Caco-2 (cell line): Measurements from ENCODE around the gene BAZ2B. TPM values are rescaled to one million over a fixed set of nuclear protein-coding genes. Genes with fewer than 3 reads are reported as not detected.

Source experiments
- BruUV-seq: library from RNA; stranded (reverse); fragments of 400-500 nt; replicated peaks from 2 replicates; lab custom pipeline; 2021; lab: Mats Ljungman, UMichigan
- CTCF ChIA-PET: fragments of 300-600 bp; sonication (Branson Sonifier 250); formaldehyde crosslinking; loops from one replicate; lab custom pipeline; 2022; ENCODE audit warnings: antibody characterized with exemption; lab: Charles Lee
- POLR2A ChIA-PET: fragments of 300-600 bp; sonication (Branson Sonifier 250); formaldehyde crosslinking; loops from one replicate; lab custom pipeline; 2022; ENCODE audit warnings: antibody characterized with exemption; lab: Charles Lee
- DNase-seq, 2 experiments: peaks; one replicate each; pipeline versions ENCODE4 v3.0.0 to v3.0.0-alpha.2; 2020 to 2022
- H3K27me3 ChIP-seq: replicated peaks from 2 replicates; pipeline ENCODE4 v1.6.0; 2011; ENCODE audit warnings: low read length; ENCODE audit not compliant: control insufficient read depth, insufficient read depth
- H3K36me3 ChIP-seq: 2 replicates; pipeline ENCODE4 v1.5.1; 2011; ENCODE audit warnings: low read length; ENCODE audit not compliant: control insufficient read depth, insufficient read depth
- H3K4me1 ChIP-seq: fragments of 250-450 bp; sonication (Bioruptor Pico); 2 replicates; pipeline ENCODE4 v1.5.1; 2020; ENCODE audit warnings: mild to moderate bottlenecking
- H3K4me3 ChIP-seq: 2 replicates; pipeline ENCODE4 v1.5.1; 2011; ENCODE audit warnings: low read depth, mild to moderate bottlenecking, control low read depth, low read length
- H3K9me3 ChIP-seq: fragments of 250-450 bp; sonication (Bioruptor Pico); 2 replicates; pipeline ENCODE4 v1.5.1; 2020; ENCODE audit warnings: mild to moderate bottlenecking, moderate library complexity
- H3K27ac Mint-ChIP-seq: one replicate; pipeline ENCODE4 v1.8.0; 2022; ENCODE audit warnings: mixed read lengths; ENCODE audit not compliant: unreplicated experiment
- H3K27me3 Mint-ChIP-seq: one replicate; pipeline ENCODE4 v1.8.0; 2022; ENCODE audit warnings: mixed read lengths; ENCODE audit not compliant: insufficient read depth, unreplicated experiment
- H3K36me3 Mint-ChIP-seq: one replicate; pipeline ENCODE4 v1.8.0; 2022; ENCODE audit warnings: mild to moderate bottlenecking, mixed read lengths; ENCODE audit not compliant: insufficient read depth, unreplicated experiment
- H3K4me1 Mint-ChIP-seq: one replicate; pipeline ENCODE4 v1.8.0; 2022; ENCODE audit warnings: low read depth, mixed read lengths; ENCODE audit not compliant: unreplicated experiment
- H3K4me3 Mint-ChIP-seq: one replicate; pipeline ENCODE4 v1.8.0; 2022; ENCODE audit warnings: mild to moderate bottlenecking, moderate library complexity, mixed read lengths; ENCODE audit not compliant: unreplicated experiment
- H3K9me3 Mint-ChIP-seq: one replicate; pipeline ENCODE4 v1.8.0; 2022; ENCODE audit warnings: mixed read lengths; ENCODE audit not compliant: unreplicated experiment
- CTCF ChIP-seq, 2 experiments: fragments of 200-600 bp in 1 of 2; IDR thresholded peaks; 1 replicate in 1 of 2; 2 replicates in 1 of 2; pipeline versions ENCODE4 v1.5.1 to v1.8.0; 2011 to 2022; ENCODE audit warnings: antibody characterized with exemption in 1 of 2, control low read depth in 1 of 2, inconsistent platforms in 1 of 2, low read depth in 1 of 2, low read length in 1 of 2, mild to moderate bottlenecking in 1 of 2, moderate library complexity in 1 of 2; ENCODE audit not compliant: insufficient read depth in 1 of 2, severe bottlenecking in 1 of 2, unreplicated experiment in 1 of 2
- intact Hi-C: fragments of 100-400 bp; cut with micrococcal nuclease; formaldehyde crosslinking; loops from one replicate; pipeline ENCODE4 v1.10.0; 2022; ENCODE audit not compliant: unreplicated experiment
- total RNA-seq: library from RNA; stranded (reverse); gene quantifications from 2 replicates; pipeline ENCODE4 v1.2.3, GENCODE V29; 2022

BAZ2B gene
- total RNA-seq, 1 experiment from 2014 or later, result 32.9 TPM

GRCh38 chr2:159650574-159650973, 34.2 kb upstream of the BAZ2B start:
- H3K4me3 Mint-ChIP-seq, result no peak overlapping the region
- H3K9me3 ChIP-seq, result no peaks in the 10 kb centered on the region; the same call in 1 of the 2 replicates
- H3K4me3 ChIP-seq, result no peak overlapping the region
- no peaks in the 10 kb centered on the region for H3K27me3 Mint-ChIP-seq
- H3K27me3 ChIP-seq, result no peaks in the 10 kb centered on the region
- BruUV-seq, result no TSS peak
- H3K4me1 ChIP-seq, result no peaks in the 10 kb centered on the region
- H3K4me1 Mint-ChIP-seq, result no peaks in the 10 kb centered on the region
- POLR2A ChIA-PET, result no interaction called here
- no peaks in the 10 kb centered on the region for H3K36me3 ChIP-seq
- CTCF ChIA-PET, result no interaction called here
- no peak for TF ChIP-seq CTCF (IDR thresholded peaks at IDR 0.05; ENCODE audit: insufficient read depth in 1 of 2, low read depth in 1 of 2, low read length in 1 of 2, severe bottlenecking in 1 of 2, unreplicated experiment in 1 of 2)
- peaks cover 26% of the 10 kb centered on the region for H3K9me3 Mint-ChIP-seq
- intact Hi-C loops, result no loop called here
- no peak for DNase-seq
- no peaks in the 10 kb centered on the region for H3K36me3 Mint-ChIP-seq
- H3K27ac Mint-ChIP-seq, result no peak overlapping the region

GRCh38 chr2:159648643-159649042, 32.3 kb upstream of the BAZ2B start:
- Mint-ChIP-seq H3K36me3 (no peaks in the 10 kb centered on the region), H3K27ac (no peak overlapping the region), H3K27me3 (no peaks in the 10 kb centered on the region), H3K4me1 (no peaks in the 10 kb centered on the region), H3K9me3 (peaks cover 31% of the 10 kb centered on the region), H3K4me3 (no peak overlapping the region)
- BruUV-seq, result no TSS peak
- no peaks in the 10 kb centered on the region for H3K36me3 ChIP-seq
- POLR2A ChIA-PET, result no interaction called here
- TF ChIP-seq CTCF (IDR thresholded peaks at IDR 0.05; ENCODE audit: insufficient read depth in 1 of 2, low read depth in 1 of 2, low read length in 1 of 2, severe bottlenecking in 1 of 2, unreplicated experiment in 1 of 2), result no peak
- intact Hi-C loops, result no loop called here
- no peaks in the 10 kb centered on the region; the same call in 1 of the 2 replicates for H3K9me3 ChIP-seq
- CTCF ChIA-PET, result no interaction called here
- no peaks in the 10 kb centered on the region for H3K27me3 ChIP-seq
- no peak overlapping the region for H3K4me3 ChIP-seq
- H3K4me1 ChIP-seq, result no peaks in the 10 kb centered on the region
- DNase-seq, result no peak

- Histone ChIP-seq H3K27me3 (no peaks in the 10 kb centered on the region), H3K9me3 (no peaks in the 10 kb centered on the region; the same call in 1 of the 2 replicates), H3K4me1 (no peaks in the 10 kb centered on the region), H3K4me3 (no peak overlapping the region), H3K36me3 (no peaks in the 10 kb centered on the region)
- H3K27ac Mint-ChIP-seq, result no peak overlapping the region
- no peaks in the 10 kb centered on the region for H3K36me3 Mint-ChIP-seq
- TF ChIP-seq CTCF (IDR thresholded peaks at IDR 0.05; ENCODE audit: insufficient read depth in 1 of 2, low read depth in 1 of 2, low read length in 1 of 2, severe bottlenecking in 1 of 2, unreplicated experiment in 1 of 2), result no peak
- no peaks in the 10 kb centered on the region for H3K27me3 Mint-ChIP-seq
- POLR2A ChIA-PET, result no interaction called here
- intact Hi-C loops, result no loop called here
- BruUV-seq, result no TSS peak
- peaks cover 41% of the 10 kb centered on the region for H3K9me3 Mint-ChIP-seq
- H3K4me1 Mint-ChIP-seq, result no peaks in the 10 kb centered on the region
- no peak overlapping the region for H3K4me3 Mint-ChIP-seq
- CTCF ChIA-PET, result no interaction called here
- DNase-seq, result no peak
These were observed 31.3 kb upstream of the BAZ2B start for GRCh38 chr2:159647667-159648066.
